ENCODE measurements around the gene TMBIM1. TPM values are rescaled to one million over a fixed set of nuclear protein-coding genes. Genes with fewer than 3 reads are reported as not detected.

TMBIM1 gene
- polyA plus RNA-seq, 1 of the 3 experiments (the other 2 are of a cell fraction): 7.8 TPM

- no peaks in the 10 kb centered on the region for H3K79me2 ChIP-seq (ENCODE audit: insufficient read depth)
- ChIA-PET POLR2A (no interaction called here), CTCF (no interaction called here)
- H4K20me1 ChIP-seq (ENCODE audit: insufficient read depth): no peaks in the 10 kb centered on the region
- H3K9me2 ChIP-seq: no peaks in the 10 kb centered on the region
- no peak overlapping the region for H3K4me2 ChIP-seq
- no peaks in the 10 kb centered on the region for H3K27me3 ChIP-seq (ENCODE audit: insufficient read depth)
- no peak overlapping the region for H3K4me3 ChIP-seq (ENCODE audit: low read depth in 2 of 2, low read length in 1 of 2)
- H3K27ac ChIP-seq (ENCODE audit: low read depth in 2 of 2, low read length in 1 of 2): no peak overlapping the region
- H3K9me3 ChIP-seq: no peaks in the 10 kb centered on the region
- H3K36me3 ChIP-seq (replicated peaks in 1 of 2; ENCODE audit: control insufficient read depth in 1 of 2, insufficient read depth in 2 of 2, low read length in 1 of 2): peaks cover 17 to 32% of the 10 kb centered on the region in 2 experiments
- DNase-seq: no peak
- H3K9ac ChIP-seq: no peak overlapping the region
- TF ChIP-seq ELF1 (IDR thresholded peaks at IDR 0.05) (no peak), USF2 (IDR thresholded peaks at IDR 0.05; ENCODE audit: borderline replicate concordance, low read depth, low read length) (no peak)
- WGBS (ENCODE audit: low lambda C conversion rate): 84% methylated on average over 7 of the region's 7 CpGs
- H3F3A ChIP-seq (replicated peaks; ENCODE audit: insufficient read depth): no peaks in the 10 kb centered on the region
- H2AFZ ChIP-seq (ENCODE audit: low read depth): no peak overlapping the region
- H3K4me1 ChIP-seq (ENCODE audit: control insufficient read depth in 1 of 2, insufficient read depth in 2 of 2, low read depth in 1 of 2, low read length in 1 of 2): peaks cover 0 to 16% of the 10 kb centered on the region in 2 experiments; a peak in 1 of 4 replicates
Observed at GRCh38 chr2:218277921-218278320, 14.4 kb downstream of the TMBIM1 start.

- Histone ChIP-seq H3K9me2 (no peaks in the 10 kb centered on the region), H3F3A (replicated peaks; ENCODE audit: insufficient read depth) (no peaks in the 10 kb centered on the region), H3K4me3 (ENCODE audit: low read depth in 2 of 2, low read length in 1 of 2) (no peak overlapping the region), H3K27me3 (ENCODE audit: insufficient read depth) (no peaks in the 10 kb centered on the region), H3K79me2 (ENCODE audit: insufficient read depth) (peaks cover 4% of the 10 kb centered on the region; the same call in 1 of the 2 replicates), H3K9ac (no peak overlapping the region), H3K4me1 (ENCODE audit: control insufficient read depth in 1 of 2, insufficient read depth in 2 of 2, low read depth in 1 of 2, low read length in 1 of 2) (peaks cover 4 to 11% of the 10 kb centered on the region in 2 experiments; a peak in 1 of 4 replicates), H3K9me3 (no peaks in the 10 kb centered on the region), H2AFZ (ENCODE audit: low read depth) (no peak overlapping the region), H3K27ac (ENCODE audit: low read depth in 2 of 2, low read length in 1 of 2) (no peak overlapping the region), H4K20me1 (ENCODE audit: insufficient read depth) (no peaks in the 10 kb centered on the region), H3K36me3 (replicated peaks in 1 of 2; ENCODE audit: control insufficient read depth in 1 of 2, insufficient read depth in 2 of 2, low read length in 1 of 2) (peaks cover 17 to 32% of the 10 kb centered on the region in 2 experiments), H3K4me2 (no peak overlapping the region)
- ChIA-PET POLR2A (no interaction called here), CTCF (interaction anchor here (4.9 kb wide), 1 partner anchor 119 kb away, joined by 27 read pairs; no protein-coding TSS in a partner anchor)
- 90% methylated on average over 12 of the region's 12 CpGs for WGBS (ENCODE audit: low lambda C conversion rate)
- DNase-seq: no peak
- TF ChIP-seq FOSL2 (IDR thresholded peaks at IDR 0.05; ENCODE audit: borderline replicate concordance, low read depth) (no peak), MXI1 (IDR thresholded peaks at IDR 0.05; ENCODE audit: low read depth, low read length) (no peak), MAX (IDR thresholded peaks at IDR 0.05; ENCODE audit: low read depth) (no peak), MEF2A (IDR thresholded peaks at IDR 0.05; ENCODE audit: borderline replicate concordance, low read depth) (no peak), CHD2 (IDR thresholded peaks at IDR 0.05; ENCODE audit: low read length, partially characterized antibody) (no peak), SMC3 (IDR thresholded peaks at IDR 0.05; ENCODE audit: low read depth, low read length) (no peak), GABPA (IDR thresholded peaks at IDR 0.05; ENCODE audit: low read depth) (no peak), POLR2AphosphoS5 (IDR thresholded peaks at IDR 0.05; ENCODE audit: low read depth, low read length) (no peak), NFIC (IDR thresholded peaks at IDR 0.05; ENCODE audit: borderline replicate concordance) (no peak), TCF12 (IDR thresholded peaks at IDR 0.05) (no peak), SIN3A (IDR thresholded peaks at IDR 0.05; ENCODE audit: borderline replicate concordance, low read depth, low read length) (no peak), RAD21 (IDR thresholded peaks at IDR 0.05; ENCODE audit: low read length) (no peak), FOXJ3 (CRISPR knock-in tag; IDR thresholded peaks at IDR 0.05) (no peak), USF2 (IDR thresholded peaks at IDR 0.05; ENCODE audit: borderline replicate concordance, low read depth, low read length) (no peak), CTCF (IDR thresholded peaks at IDR 0.05) (no peak), YY1 (IDR thresholded peaks at IDR 0.05; ENCODE audit: low read depth) (no peak), REST (IDR thresholded peaks at IDR 0.05; ENCODE audit: low read depth, low read length) (no peak), TAF1 (IDR thresholded peaks at IDR 0.05; ENCODE audit: borderline replicate concordance, low read depth, low read length) (no peak)
Observed at GRCh38 chr2:218276986-218277755, 15.1 kb downstream of the TMBIM1 start.
